ENCODE results near the gene SMIM38.
"Not testable (repeated sequence)": the region's sequence is repeated elsewhere in the genome, so short reads cannot be mapped to it uniquely, and the experiment has no call there.

The SMIM38 gene

GRCh38 chr11:69140635-69141034, 15.1 kb upstream of the SMIM38 start:
- no peak for FAIRE-seq
- TF ChIP-seq CTCF (IDR thresholded peaks at IDR 0.05; ENCODE audit: insufficient read depth, missing control alignments): no peak

GRCh38 chr11:69141742-69142141, 14.0 kb upstream of the SMIM38 start:
- DNase-seq (ENCODE audit: insufficient read length, low spot score) (no peak), FAIRE-seq (no peak)
- TF ChIP-seq CTCF (IDR thresholded peaks at IDR 0.05; ENCODE audit: insufficient read depth, missing control alignments): no peak

More at GRCh38 chr11:69140635-69141034, 15.1 kb upstream of the SMIM38 start:
- no peak for DNase-seq (ENCODE audit: insufficient read length, low spot score)

- no peak for TF ChIP-seq CTCF (IDR thresholded peaks at IDR 0.05; ENCODE audit: insufficient read depth, missing control alignments)
- FAIRE-seq (no peak), DNase-seq (ENCODE audit: insufficient read length, low spot score) (no peak)
These were observed 12.8 kb upstream of the SMIM38 start for GRCh38 chr11:69142895-69143294.

- FAIRE-seq (no peak), DNase-seq (ENCODE audit: insufficient read length, low spot score) (no peak)
- no peak for TF ChIP-seq CTCF (IDR thresholded peaks at IDR 0.05; ENCODE audit: insufficient read depth, missing control alignments)
These were observed 11.3 kb upstream of the SMIM38 start for GRCh38 chr11:69144316-69145049.

GRCh38 chr11:69145050-69145380, 10.7 kb upstream of the SMIM38 start:
- TF ChIP-seq CTCF (IDR thresholded peaks at IDR 0.05; ENCODE audit: insufficient read depth, missing control alignments): no peak
- DNase-seq (ENCODE audit: insufficient read length, low spot score) (no peak), FAIRE-seq (no peak)

- no peak for DNase-seq (ENCODE audit: insufficient read length, low spot score)
- FAIRE-seq: no peak
- no peak for TF ChIP-seq CTCF (IDR thresholded peaks at IDR 0.05; ENCODE audit: insufficient read depth, missing control alignments)
These were observed 7.4 kb upstream of the SMIM38 start for GRCh38 chr11:69148377-69148762.

- DNase-seq (ENCODE audit: insufficient read length, low spot score) (no peak), FAIRE-seq (no peak)
- TF ChIP-seq CTCF (IDR thresholded peaks at IDR 0.05; ENCODE audit: insufficient read depth, missing control alignments): no peak
These were observed 6.9 kb upstream of the SMIM38 start for GRCh38 chr11:69148806-69149205.

- FAIRE-seq; DNase-seq (ENCODE audit: insufficient read length, low spot score): not testable (repeated sequence)
These were observed 6.2 kb upstream of the SMIM38 start for GRCh38 chr11:69149338-69150045.
